Ovary (tissue), 9 donors: ENCODE data around the gene RRAD. TPM values are rescaled to one million over a fixed set of nuclear protein-coding genes. Genes with fewer than 3 reads are reported as not detected.

Experiments used
- DNase-seq, 5 donors: peaks; one replicate each; pipeline ENCODE4 v3.0.0-alpha.2; 2019 to 2020
- H3K27ac ChIP-seq, 2 donors: fragments of 200-600 bp; one replicate each; pipeline versions ENCODE4 v1.5.1 to v1.8.0; 2019 to 2022
- H3K27me3 ChIP-seq: fragments of 200-600 bp; one replicate; pipeline ENCODE4 v1.8.0; 2022
- H3K36me3 ChIP-seq: fragments of 200-600 bp; sonication (generic); one replicate; pipeline ENCODE4 v1.5.1; 2019
- H3K4me1 ChIP-seq: one replicate; pipeline ENCODE4 v1.8.1; 2013; ENCODE audit warnings: mild to moderate bottlenecking, moderate library complexity; ENCODE audit not compliant: insufficient read depth
- H3K4me3 ChIP-seq: fragments of 200-600 bp; sonication (generic); one replicate; pipeline ENCODE4 v1.5.1; 2017
- H3K9me3 ChIP-seq, 2 donors: fragments of 200-600 bp in 1 of 2; sonication (generic) in 1 of 2; one replicate each; pipeline versions ENCODE4 v1.5.1 to v1.8.1; 2013 to 2019; ENCODE audit warnings: mild to moderate bottlenecking in 1 of 2, moderate library complexity in 1 of 2
- EP300 ChIP-seq: sonication (generic); formaldehyde crosslinking; IDR thresholded peaks from one replicate; pipeline ENCODE4 v1.6.1; 2017; ENCODE audit warnings: antibody characterized with exemption
- POLR2A ChIP-seq: fragments of 450-650 bp; IDR thresholded peaks from one replicate; pipeline ENCODE4 v1.6.1; 2017; ENCODE audit warnings: antibody characterized with exemption, mild to moderate bottlenecking, moderate library complexity
- WGBS, 3 donors: extraction: QIAGEN DNeasy Blood & Tissue Kit in 1 of 3; methylation state at CpG; one replicate each; pipeline versions ENCODE4 v1.1.5 to v1.1.7; 2013 to 2017; 5-methylcytosine and 5-hydroxymethylcytosine counted together
- intact Hi-C, 4 donors: fragments of 100-400 bp; cut with DNase I; formaldehyde crosslinking; loops; one replicate each; pipeline versions ENCODE4 v1.11.0 to v1.15.1; 2022 to 2023
- polyA plus RNA-seq, 2 donors: library from polyadenylated mRNA; stranded (reverse); fragments of 200-250 nt in 1 of 2; fragments of 350-450 nt in 1 of 2; fragmentation: Illumina TruSeq in 1 of 2; extraction: RNeasy Lipid Tissue Mini Kit (QIAGEN cat#74804) in 1 of 2; gene quantifications; one replicate each; pipeline ENCODE4 v1.2.3, GENCODE V29; 2013 to 2014
- total RNA-seq, 7 donors: library from RNA; depleted of rRNA in 2 of 7; stranded (reverse); fragments of >200 nt in 2 of 7; fragmentation: NEBNext Ultra II Directional in 3 of 7; extraction: Animal tissue kit (Norgen Biotek cat#: 25700) in 3 of 7; gene quantifications; one replicate each; pipeline versions ENCODE4 v1.1.0 to v1.2.4, GENCODE V29; 2016 to 2023
- TF ChIP-seq, protein P1 (sequence below), 3 donors: fragments of 450-650 bp in 2 of 3; fragments of 200-600 bp in 1 of 3; IDR thresholded peaks; one replicate each; pipeline versions ENCODE4 v1.5.1 to v1.8.0; 2016 to 2022; ENCODE audit warnings: antibody characterized with exemption in 3 of 3, mild to moderate bottlenecking in 1 of 3
- donor health status: DM: no; HTN: no; CAD: no; lungs with moderate emphysema.
- donor health status: DM: no; HTN: no; CAD: no.
- donor health status: Bipolar disorder and iron deficiency.
- donor health status: DM: yes; HTN: yes; CAD: no.
- donor health status: DM: no; HTN: no; CAD: no.
- donor health status: DM: yes; HTN: yes; CAD: no.

Gene RRAD
- total and polyA plus RNA-seq, 9 donors, result 2.3 to 43.1 (median 12.1) TPM

DNA sequence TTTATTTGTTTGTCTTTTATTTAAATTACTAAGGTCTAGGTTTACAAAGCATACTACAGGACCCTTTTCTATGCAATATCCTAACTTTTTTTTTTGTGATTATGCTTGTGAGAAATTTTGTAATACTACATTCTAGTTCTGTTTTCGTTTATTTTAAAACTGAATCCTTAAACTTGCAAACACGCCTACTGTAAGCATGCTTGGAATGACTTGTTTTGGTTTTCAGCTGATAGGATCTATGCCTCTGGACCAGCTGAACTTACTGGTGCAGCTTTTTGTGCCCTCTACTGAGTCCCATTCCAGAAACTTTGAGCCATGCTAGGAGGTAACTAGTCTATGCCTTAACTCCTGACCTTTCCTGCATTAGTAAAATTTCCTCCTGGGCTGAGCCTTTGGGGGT lies 39.0 kb downstream of the RRAD start:
- H3K27ac ChIP-seq, result no peak overlapping the region
- no peak for DNase-seq
- intact Hi-C loops, result no loop called here
- WGBS, 3 donors, result 8 to 29% (median 12%) methylated on average over 2 of the region's 2 CpGs
- H3K4me1 ChIP-seq, result peaks cover 3% of the 10 kb centered on the region
- H3K27me3 ChIP-seq, result no peaks in the 10 kb centered on the region
- no peaks in the 10 kb centered on the region for H3K9me3 ChIP-seq
- no peak for TF ChIP-seq POLR2A
- TF ChIP-seq, protein P1, sequence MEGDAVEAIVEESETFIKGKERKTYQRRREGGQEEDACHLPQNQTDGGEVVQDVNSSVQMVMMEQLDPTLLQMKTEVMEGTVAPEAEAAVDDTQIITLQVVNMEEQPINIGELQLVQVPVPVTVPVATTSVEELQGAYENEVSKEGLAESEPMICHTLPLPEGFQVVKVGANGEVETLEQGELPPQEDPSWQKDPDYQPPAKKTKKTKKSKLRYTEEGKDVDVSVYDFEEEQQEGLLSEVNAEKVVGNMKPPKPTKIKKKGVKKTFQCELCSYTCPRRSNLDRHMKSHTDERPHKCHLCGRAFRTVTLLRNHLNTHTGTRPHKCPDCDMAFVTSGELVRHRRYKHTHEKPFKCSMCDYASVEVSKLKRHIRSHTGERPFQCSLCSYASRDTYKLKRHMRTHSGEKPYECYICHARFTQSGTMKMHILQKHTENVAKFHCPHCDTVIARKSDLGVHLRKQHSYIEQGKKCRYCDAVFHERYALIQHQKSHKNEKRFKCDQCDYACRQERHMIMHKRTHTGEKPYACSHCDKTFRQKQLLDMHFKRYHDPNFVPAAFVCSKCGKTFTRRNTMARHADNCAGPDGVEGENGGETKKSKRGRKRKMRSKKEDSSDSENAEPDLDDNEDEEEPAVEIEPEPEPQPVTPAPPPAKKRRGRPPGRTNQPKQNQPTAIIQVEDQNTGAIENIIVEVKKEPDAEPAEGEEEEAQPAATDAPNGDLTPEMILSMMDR (IDR thresholded peaks at IDR 0.05), result no peak
- TF ChIP-seq EP300, result no peak
- H3K36me3 ChIP-seq, result no peaks in the 10 kb centered on the region
- no peak overlapping the region for H3K4me3 ChIP-seq

DNA sequence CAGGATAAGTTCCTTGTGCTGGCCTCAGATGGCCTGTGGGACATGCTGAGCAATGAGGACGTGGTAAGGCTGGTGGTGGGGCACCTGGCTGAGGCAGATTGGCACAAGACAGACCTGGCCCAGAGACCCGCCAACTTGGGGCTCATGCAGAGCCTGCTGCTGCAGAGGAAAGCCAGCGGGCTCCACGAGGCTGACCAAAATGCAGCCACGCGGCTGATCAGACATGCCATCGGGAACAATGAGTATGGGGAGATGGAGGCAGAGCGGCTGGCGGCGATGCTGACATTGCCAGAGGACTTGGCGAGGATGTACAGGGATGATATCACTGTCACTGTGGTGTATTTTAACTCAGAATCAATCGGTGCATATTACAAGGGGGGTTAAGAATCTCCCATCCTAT lies 39.8 kb downstream of the RRAD start:
- H3K4me1 ChIP-seq, result peaks cover 3% of the 10 kb centered on the region
- intact Hi-C loops, result no loop called here
- 65 to 84% (median 77%) methylated on average over 12 of the region's 12 CpGs for WGBS, 3 donors
- no peaks in the 10 kb centered on the region for H3K36me3 ChIP-seq
- DNase-seq, result no peak
- no peaks in the 10 kb centered on the region for H3K9me3 ChIP-seq
- no peak for TF ChIP-seq POLR2A
- TF ChIP-seq EP300, result no peak
- TF ChIP-seq, protein P1 (IDR thresholded peaks at IDR 0.05), result no peak
- H3K27ac ChIP-seq, result no peak overlapping the region
- H3K4me3 ChIP-seq, result no peak overlapping the region
- no peaks in the 10 kb centered on the region for H3K27me3 ChIP-seq

DNA sequence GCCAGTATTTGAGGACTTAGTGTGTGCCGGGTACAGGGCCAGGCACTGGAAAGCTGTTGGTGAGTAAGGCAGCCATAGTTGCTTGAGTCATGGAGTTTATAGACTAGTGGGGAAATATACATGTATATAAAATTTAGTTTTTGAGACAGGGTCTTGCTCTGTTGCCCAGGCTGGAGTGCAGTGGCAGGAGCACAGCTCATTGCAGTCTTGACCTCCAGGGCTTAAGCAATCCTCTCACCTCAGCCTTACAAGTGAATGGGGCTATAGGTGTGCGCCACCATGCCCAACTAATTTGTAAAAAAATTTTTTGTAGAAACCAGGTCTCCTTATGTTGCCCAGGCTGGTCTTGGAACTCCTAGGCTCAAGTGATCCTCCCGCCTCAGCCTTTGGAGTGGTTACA lies 42.6 kb downstream of the RRAD start:
- 97 to 98% (median 97%) methylated on average over 3 of the region's 3 CpGs for WGBS, 3 donors
- Histone ChIP-seq H3K36me3 (no peaks in the 10 kb centered on the region), H3K4me3 (no peak overlapping the region), H3K4me1 (peaks cover 3% of the 10 kb centered on the region), H3K27me3 (no peaks in the 10 kb centered on the region), H3K9me3 (no peaks in the 10 kb centered on the region), H3K27ac (no peak overlapping the region)
- TF ChIP-seq EP300 (no peak), POLR2A (no peak)
- TF ChIP-seq, protein P1 (IDR thresholded peaks at IDR 0.05), result no peak
- intact Hi-C loops, result no loop called here
- no peak for DNase-seq

DNA sequence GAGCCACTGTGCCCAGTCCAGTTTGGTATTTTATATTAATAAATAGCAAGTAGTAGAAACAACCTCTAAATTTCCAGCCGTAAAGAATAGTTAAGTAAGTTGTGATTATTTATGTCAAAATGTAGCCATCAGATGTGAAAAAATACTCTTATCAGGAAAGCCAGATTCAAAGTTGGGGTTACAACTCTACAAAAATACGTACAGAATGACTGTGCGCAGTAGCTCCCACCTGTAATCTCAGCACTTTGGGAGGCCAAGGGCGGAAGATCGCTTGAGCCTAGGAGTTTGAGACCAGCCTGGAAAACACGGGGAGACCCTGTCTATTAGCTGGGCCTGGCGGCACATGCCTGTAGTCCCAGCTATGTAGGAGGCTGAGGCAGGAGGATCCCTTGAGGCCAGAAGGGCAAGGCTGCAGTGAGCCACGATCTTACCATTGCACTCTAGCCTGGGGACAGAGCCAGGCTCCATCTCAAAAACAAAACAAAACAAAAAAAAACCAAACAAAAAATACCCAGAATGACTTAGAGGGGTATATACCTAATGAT lies 43.3 kb downstream of the RRAD start:
- DNase-seq, result no peak
- no peak overlapping the region for H3K27ac ChIP-seq
- 76 to 81% (median 78%) methylated on average over 8 of the region's 8 CpGs for WGBS, 3 donors
- H3K36me3 ChIP-seq, result no peaks in the 10 kb centered on the region
- H3K27me3 ChIP-seq, result no peaks in the 10 kb centered on the region
- intact Hi-C loops, result no loop called here
- no peak for TF ChIP-seq EP300
- no peak for TF ChIP-seq POLR2A
- peaks cover 3% of the 10 kb centered on the region for H3K4me1 ChIP-seq
- H3K9me3 ChIP-seq, result no peaks in the 10 kb centered on the region
- H3K4me3 ChIP-seq, result no peak overlapping the region

DNA sequence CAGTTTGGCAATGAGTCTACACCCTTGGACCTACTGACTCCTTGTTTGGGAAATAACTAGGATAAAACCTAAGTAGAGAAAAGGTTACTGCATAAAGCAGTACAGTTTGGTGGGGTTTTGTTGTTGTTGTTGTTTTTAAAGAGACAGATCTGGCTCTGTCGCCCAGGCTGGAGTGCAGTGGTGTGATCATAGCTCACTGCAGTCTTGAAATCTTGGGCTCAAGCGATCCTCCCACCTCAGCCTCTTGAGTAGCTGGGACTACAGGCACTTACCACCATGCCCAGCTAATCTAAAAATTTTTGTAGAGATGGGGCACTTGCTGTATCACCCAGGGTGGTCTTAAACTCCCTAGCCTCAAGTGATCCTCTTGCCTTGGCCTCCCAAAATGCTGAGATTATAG lies 43.8 kb downstream of the RRAD start:
- TF ChIP-seq EP300, result no peak
- no peak for TF ChIP-seq POLR2A
- TF ChIP-seq, protein P1 (IDR thresholded peaks at IDR 0.05), result no peak
- Histone ChIP-seq H3K9me3 (no peaks in the 10 kb centered on the region), H3K4me3 (peak overlapping the region; percentile 62), H3K27ac (peak overlapping the region; percentile 46 to 77), H3K4me1 (peaks cover 3% of the 10 kb centered on the region), H3K27me3 (no peaks in the 10 kb centered on the region), H3K36me3 (no peaks in the 10 kb centered on the region)
- WGBS, 3 donors, result 46 to 53% (median 50%) methylated on average over 2 of the region's 2 CpGs
- DNase-seq, result no peak
- intact Hi-C loops, result no loop called here
